K562 (cell line): Measurements from ENCODE around the gene CNTN2. TPM values are rescaled to one million over a fixed set of nuclear protein-coding genes. Genes with fewer than 3 reads are reported as not detected.

Experiments
- ADNP ChIP-seq: fragments of 200-800 bp; sonication (Bioruptor generic); IDR thresholded peaks from 2 replicates; pipeline ENCODE4 v1.6.1; 2016; ENCODE audit warnings: missing genetic modification characterization, missing compliant biosample characterization
- BACH1 ChIP-seq: fragments of 200-800 bp; sonication (Bioruptor generic); IDR thresholded peaks from 2 replicates; pipeline ENCODE4 v1.6.1; 2016; ENCODE audit warnings: missing genetic modification characterization, missing compliant biosample characterization
- BCLAF1 ChIP-seq, 2 experiments: fragments of 450-650 bp in 1 of 2; IDR thresholded peaks; 2 replicates each; pipeline ENCODE4 v1.6.1; 2011 to 2017; ENCODE audit warnings: low read depth in 2 of 2, antibody characterized with exemption in 1 of 2, borderline replicate concordance in 1 of 2, low read length in 1 of 2, mild to moderate bottlenecking in 1 of 2, mixed read lengths in 1 of 2; ENCODE audit not compliant: control insufficient read depth in 1 of 2
- JUND ChIP-seq, 2 experiments: IDR thresholded peaks; 2 replicates in 1 of 2; 3 replicates in 1 of 2; pipeline ENCODE4 v1.6.1; 2011; ENCODE audit warnings: borderline replicate concordance in 2 of 2, low read depth in 2 of 2, low read length in 2 of 2, improper control_type of control experiment in 1 of 2, missing biosample characterization in 1 of 2, missing genetic modification characterization in 1 of 2, missing genetic modification reagents in 1 of 2
- MCM5 ChIP-seq: fragments of 450-650 bp; IDR thresholded peaks from 2 replicates; pipeline ENCODE4 v1.6.1; 2016; ENCODE audit warnings: low read depth
- NR2F6 ChIP-seq: fragments of 450-650 bp; formaldehyde crosslinking; IDR thresholded peaks from 2 replicates; pipeline ENCODE4 v1.4.0; 2020; ENCODE audit warnings: mild to moderate bottlenecking
- PBX2 ChIP-seq, 2 experiments: IDR thresholded peaks in 1 of 2; conservative IDR thresholded peaks in 1 of 2; 2 replicates each; pipeline ENCODE4 v1.6.1; 2016; ENCODE audit warnings: low read depth in 2 of 2, mild to moderate bottlenecking in 1 of 2, missing compliant biosample characterization in 1 of 2, missing genetic modification characterization in 1 of 2, moderate library complexity in 1 of 2
- PPARD ChIP-seq: fragments of 250-450 bp; sonication (Bioruptor Pico); IDR thresholded peaks from 2 replicates; pipeline ENCODE4 v1.8.0; 2022; ENCODE audit warnings: inconsistent platforms, mild to moderate bottlenecking, moderate library complexity
- PTRF ChIP-seq: fragments of 450-650 bp; IDR thresholded peaks from 2 replicates; pipeline ENCODE4 v1.6.1; 2016; ENCODE audit warnings: mild to moderate bottlenecking, missing genetic modification characterization, missing compliant biosample characterization
- SAFB ChIP-seq: fragments of 200-400 bp; formaldehyde crosslinking; IDR thresholded peaks from 2 replicates; pipeline ENCODE4 v1.6.1; 2017; ENCODE audit warnings: low read depth, low read length, borderline replicate concordance
- SIRT6 ChIP-seq: IDR thresholded peaks from one replicate; pipeline ENCODE4 v1.6.1; 2012; ENCODE audit warnings: low read depth, mild to moderate bottlenecking, control low read depth, inconsistent platforms, low read length, moderate library complexity
- STAT5B ChIP-seq: fragments of 250-450 bp; sonication (Bioruptor Pico); IDR thresholded peaks from 2 replicates; pipeline ENCODE4 v1.8.0; 2021; ENCODE audit warnings: mild to moderate bottlenecking, inconsistent platforms
- TEAD4 ChIP-seq, 2 experiments: sonication (generic) in 1 of 2; formaldehyde crosslinking in 1 of 2; IDR thresholded peaks; 2 replicates each; pipeline versions ENCODE4 v1.6.1 to v1.8.0; 2012 to 2022; ENCODE audit warnings: borderline replicate concordance in 1 of 2, inconsistent platforms in 1 of 2, low read length in 1 of 2, mild to moderate bottlenecking in 1 of 2, missing genetic modification reagents in 1 of 2
- YBX1 ChIP-seq: fragments of 450-650 bp; IDR thresholded peaks from 2 replicates; pipeline ENCODE4 v1.7.1; 2016; ENCODE audit warnings: mild to moderate bottlenecking
- ZFP30 ChIP-seq: fragments of 250-450 bp; sonication (Bioruptor Pico); IDR thresholded peaks from 2 replicates; pipeline ENCODE4 v1.8.0; 2022; ENCODE audit warnings: moderate library complexity, mild to moderate bottlenecking, inconsistent platforms, borderline replicate concordance
- ZNF140 ChIP-seq: fragments of 250-450 bp; sonication (Bioruptor Pico); IDR thresholded peaks from 2 replicates; pipeline ENCODE4 v1.8.0; 2021; ENCODE audit warnings: moderate library complexity, mild to moderate bottlenecking, inconsistent platforms
- ZNF253 ChIP-seq: fragments of 250-450 bp; sonication (Bioruptor Pico); conservative IDR thresholded peaks from 2 replicates; pipeline ENCODE4 v1.6.1; 2021; ENCODE audit warnings: mild to moderate bottlenecking
- ZNF507 ChIP-seq: conservative IDR thresholded peaks from 2 replicates; pipeline ENCODE4 v1.6.1; 2017; ENCODE audit warnings: missing genetic modification characterization, missing compliant biosample characterization
- ZNF740 ChIP-seq, 3 experiments: fragments of 200-800 bp in 1 of 3; sonication (Bioruptor generic) in 1 of 3; sonication (generic) in 1 of 3; formaldehyde crosslinking in 1 of 3; IDR thresholded peaks; 2 replicates each; pipeline versions ENCODE4 v1.6.1 to v1.8.0; 2016 to 2022; ENCODE audit warnings: mild to moderate bottlenecking in 2 of 3, missing compliant biosample characterization in 2 of 3, missing genetic modification characterization in 2 of 3, missing genetic modification reagents in 1 of 3
- polyA plus RNA-seq, 8 experiments: library from polyadenylated mRNA; depleted of rRNA in 4 of 8; stranded (reverse) in 5 of 8; unstranded in 3 of 8; fragments of >200 nt; fragmentation: Nextera tagmentation in 2 of 8; fragmentation: Illumina TruSeq in 1 of 8; extraction: Ambion mirVana in 2 of 8; extraction: Trizol in 1 of 8; gene quantifications; 2 replicates each; pipeline versions ENCODE4 v1.2.1 to v1.2.3, GENCODE V29; 2011 to 2014; ENCODE audit warnings: inconsistent platforms in 1 of 8, missing spikeins in 1 of 8
- total RNA-seq, 7 experiments: library from RNA; depleted of rRNA in 6 of 7; stranded (reverse); fragments of >200 nt in 6 of 7; fragmentation: Illumina TruSeq in 2 of 7; extraction: Trizol in 2 of 7; gene quantifications; 2 replicates each; pipeline versions ENCODE4 v1.2.1 to v1.2.3, GENCODE V29; 2011 to 2021; ENCODE audit warnings: low replicate concordance in 1 of 7

CNTN2 gene
- total and polyA plus RNA-seq, 9 of the 15 experiments (the other 6 are each of a cell fraction or from before 2014, with no cell fraction given) = not detected

GRCh38 chr1:205121660-205122488, 78.9 kb downstream of the CNTN2 start, which contains the start of gene RBBP5 (continued):
- TF ChIP-seq BCLAF1 (IDR thresholded peaks at IDR 0.05; ENCODE audit: borderline replicate concordance in 1 of 2, control insufficient read depth in 1 of 2, low read depth in 2 of 2, low read length in 1 of 2) (peak in 1 of 2 experiments; percentile 99; a peak in 2 of 4 replicates), SAFB (no peak), PBX2 (CRISPR knock-in tag; IDR thresholded peaks at IDR 0.05; ENCODE audit: low read depth) (no peak), PBX2 (tag; conservative IDR thresholded peaks at IDR 0.05; ENCODE audit: low read depth) (peak; percentile 22), SIRT6 (no peak), ZNF507 (tag) (no peak), ZNF253 (CRISPR knock-in tag) (no peak), BACH1 (tag) (peak; percentile 88), ZFP30 (CRISPR knock-in tag) (no peak), MCM5 (no peak), TEAD4 (IDR thresholded peaks at IDR 0.05; ENCODE audit: low read length) (peak; percentile 83), TEAD4 (CRISPR knock-in tag; IDR thresholded peaks at IDR 0.05; ENCODE audit: borderline replicate concordance) (no peak), PPARD (CRISPR knock-in tag) (no peak), JUND (IDR thresholded peaks at IDR 0.05; ENCODE audit: borderline replicate concordance, low read depth, low read length) (peak; percentile 94), JUND (tag; IDR thresholded peaks at IDR 0.05; ENCODE audit: borderline replicate concordance, low read depth, low read length) (peak; percentile 93), ZNF740 (CRISPR knock-in tag; IDR thresholded peaks at IDR 0.05) (peak; percentile 81), ZNF740 (tag; IDR thresholded peaks at IDR 0.05) (no peak), YBX1 (no peak), PTRF (tag) (no peak), ADNP (no peak), STAT5B (CRISPR knock-in tag) (0 out of 2 replicates have a peak, but pooled peaks have one; percentile 10), NR2F6 (CRISPR knock-in tag) (no peak), ZNF140 (CRISPR knock-in tag) (no peak)
